HG02885 (cell line): Measurements from ENCODE around the gene COG7.
"Not testable (repeated sequence)": the region's sequence is repeated elsewhere in the genome, so short reads cannot be mapped to it uniquely, and the experiment has no call there.

Experiments used
- ATAC-seq: cut with Tn5 transposase; IDR thresholded peaks from one replicate; pipeline ENCODE4 v1.9.1; 2021; ENCODE audit warnings: mild to moderate bottlenecking; ENCODE audit not compliant: unreplicated experiment, poor library complexity

The COG7 gene

GRCh38 chr16:23452572-23453337 is at the start of gene COG7:
Gene COG7 (minus strand): TSS chr16:23453189. CDS start chr16:23452994, 195 bp downstream.
- peak; percentile 81 for ATAC-seq

DNA sequence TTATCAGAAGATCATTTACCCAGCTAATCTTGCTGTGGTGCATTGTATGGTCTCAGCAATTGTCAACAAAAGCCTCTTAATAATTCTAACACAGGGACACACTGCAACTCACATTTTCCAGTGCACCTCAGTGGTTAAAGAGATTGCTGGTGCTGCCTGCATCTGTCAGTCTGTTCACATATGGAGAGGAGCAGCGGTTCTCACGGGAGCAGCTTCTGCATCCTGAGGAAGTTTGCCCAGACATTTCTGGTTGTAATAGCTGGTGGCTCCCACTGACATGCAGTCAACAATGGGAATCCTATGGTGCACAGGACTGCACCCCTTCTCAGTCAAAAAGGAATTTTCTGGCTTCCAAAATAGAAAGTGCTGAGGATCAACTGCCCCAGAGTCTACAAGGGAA is 49.5 kb upstream of the COG7 start:
- no peak for ATAC-seq

- ATAC-seq, result no peak
These were observed 48.3 kb upstream of the COG7 start for GRCh38 chr16:23501291-23501690.

DNA sequence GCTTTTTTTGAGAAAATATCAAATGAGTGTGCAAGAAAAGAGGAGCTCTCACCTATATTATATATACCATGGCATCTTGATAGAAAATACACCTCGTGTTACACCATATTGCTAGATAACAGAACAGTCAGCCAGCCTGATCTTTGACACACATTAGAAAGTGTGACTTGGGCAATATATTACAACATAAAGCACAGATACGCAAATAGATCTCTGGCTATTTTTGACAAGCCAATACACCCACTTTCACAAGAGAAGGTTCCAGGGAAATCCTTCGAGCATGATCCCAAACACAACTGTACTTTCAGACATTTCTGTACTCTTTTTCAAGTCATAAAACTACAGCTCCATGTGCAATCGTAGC is 47.9 kb upstream of the COG7 start:
- no peak for ATAC-seq

DNA sequence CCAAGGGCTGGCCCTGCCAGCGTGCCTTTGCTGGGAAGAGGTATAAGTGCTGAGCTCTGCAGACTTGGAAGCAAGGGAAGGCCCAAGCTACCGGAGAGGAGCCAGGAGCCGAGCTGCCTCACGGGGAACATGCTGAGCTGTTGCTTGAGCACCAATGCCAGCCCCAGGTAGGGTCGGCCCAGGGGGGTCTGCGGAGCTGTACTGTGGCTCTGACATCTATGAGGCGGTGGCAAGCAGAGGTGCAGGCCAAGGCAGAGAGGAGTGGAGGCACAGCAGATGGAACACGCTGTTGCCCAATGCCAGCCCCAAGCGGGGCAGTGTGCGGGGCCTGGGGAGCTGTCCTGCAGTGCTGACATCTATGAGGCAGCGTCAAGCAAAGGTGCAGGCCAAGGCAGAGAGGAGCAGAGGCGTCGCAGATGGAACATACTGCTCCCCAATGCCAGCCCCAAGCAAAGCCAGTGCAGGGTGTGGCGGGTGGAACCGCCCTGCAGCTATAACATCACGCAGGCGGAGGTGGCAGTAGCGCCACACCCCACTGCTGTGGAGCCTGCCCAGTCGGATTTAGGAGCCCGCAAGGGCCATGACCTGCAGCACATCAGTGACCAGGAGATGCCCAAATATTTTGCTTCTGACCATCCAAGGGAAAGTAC is 47.3 kb upstream of the COG7 start:
- ATAC-seq, result no peak

DNA sequence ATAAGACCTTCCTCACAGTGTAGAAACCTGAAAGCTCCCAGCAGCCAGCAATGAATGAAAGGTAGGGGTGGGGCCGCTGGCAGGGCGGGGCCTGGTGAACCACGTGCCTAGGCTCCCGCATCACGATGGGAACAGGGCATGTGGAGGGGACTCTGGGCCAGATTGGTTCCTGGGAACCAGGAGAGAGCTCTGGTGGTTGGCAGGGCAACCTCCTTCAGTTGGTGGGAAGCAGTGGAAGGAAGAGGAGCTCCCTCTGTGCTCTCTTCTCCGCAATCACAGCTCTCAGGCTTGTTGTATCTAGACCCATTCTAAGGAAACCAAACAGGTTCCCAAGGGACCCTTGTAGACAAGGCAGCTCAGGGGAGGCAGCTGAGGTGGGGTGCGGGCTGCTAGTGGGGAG is 46.8 kb upstream of the COG7 start:
- no peak for ATAC-seq

- ATAC-seq, result no peak
These were observed 45.9 kb upstream of the COG7 start for GRCh38 chr16:23498863-23499262.

GRCh38 chr16:23497543-23497868 is 44.5 kb upstream of the COG7 start:
- ATAC-seq, result no peak

DNA sequence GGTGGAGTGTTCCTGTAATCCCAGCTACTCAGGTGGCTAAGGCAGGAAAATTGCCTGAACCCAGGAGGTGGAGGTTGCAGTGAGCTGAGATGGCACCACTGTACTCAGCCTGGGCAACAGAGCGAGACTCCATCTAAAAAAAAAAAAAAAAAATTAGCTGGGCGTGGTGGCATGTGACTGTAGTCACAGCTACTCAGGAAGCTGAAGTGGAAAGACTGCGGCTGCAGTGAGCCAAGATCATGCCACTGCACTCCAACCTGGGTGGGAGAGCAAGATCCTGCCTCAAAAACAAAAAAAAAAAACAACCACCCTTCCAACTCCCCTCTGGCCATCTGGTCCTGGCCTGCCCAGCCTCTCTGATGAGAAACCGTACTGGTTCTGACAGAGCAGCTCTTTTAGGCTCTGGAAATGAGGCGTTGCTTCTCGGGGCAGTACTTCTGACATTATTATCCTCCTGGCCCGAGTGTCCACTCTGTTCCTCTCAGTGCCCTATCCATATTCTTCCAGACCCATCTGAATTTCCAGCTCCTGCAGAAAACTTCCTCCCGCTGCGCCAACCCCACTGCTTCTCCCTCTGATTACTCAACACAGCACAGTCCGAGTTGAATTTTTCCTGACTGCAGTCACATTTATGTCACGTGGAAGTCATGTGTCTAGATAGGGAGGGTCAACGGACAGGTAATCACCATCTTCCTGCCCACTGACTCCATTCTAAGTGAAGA is 44.0 kb upstream of the COG7 start:
- ATAC-seq, result no peak

GRCh38 chr16:23495671-23496070 is 42.7 kb upstream of the COG7 start:
- no peak for ATAC-seq

GRCh38 chr16:23494188-23494587 is 41.2 kb upstream of the COG7 start:
- no peak for ATAC-seq

GRCh38 chr16:23491490-23492391 is 38.8 kb upstream of the COG7 start:
- ATAC-seq, result no peak

DNA sequence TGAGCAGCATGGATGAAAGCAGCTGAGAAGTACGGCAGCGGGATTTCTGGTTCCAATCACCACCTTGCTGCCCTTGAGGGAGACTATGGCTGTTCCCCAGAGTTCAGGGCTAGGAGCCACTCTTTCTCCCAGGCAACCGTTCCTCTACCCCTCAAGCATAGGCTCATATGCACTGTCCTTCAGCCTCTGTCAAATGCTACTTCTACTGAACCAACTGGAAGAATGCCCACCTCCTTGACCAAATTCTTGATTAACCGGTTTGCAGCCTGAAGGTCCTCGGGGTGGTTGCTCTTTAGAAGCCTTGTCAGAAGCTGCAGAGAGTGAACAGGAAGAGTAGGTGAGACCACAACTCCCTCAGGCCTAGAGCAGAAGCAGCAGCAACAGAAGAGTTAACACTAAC is 33.5 kb upstream of the COG7 start:
- no peak for ATAC-seq

- no peak for ATAC-seq
These were observed 32.9 kb upstream of the COG7 start for GRCh38 chr16:23485841-23486240.

- no peak for ATAC-seq
These were observed 32.2 kb upstream of the COG7 start for GRCh38 chr16:23485257-23485614.

DNA sequence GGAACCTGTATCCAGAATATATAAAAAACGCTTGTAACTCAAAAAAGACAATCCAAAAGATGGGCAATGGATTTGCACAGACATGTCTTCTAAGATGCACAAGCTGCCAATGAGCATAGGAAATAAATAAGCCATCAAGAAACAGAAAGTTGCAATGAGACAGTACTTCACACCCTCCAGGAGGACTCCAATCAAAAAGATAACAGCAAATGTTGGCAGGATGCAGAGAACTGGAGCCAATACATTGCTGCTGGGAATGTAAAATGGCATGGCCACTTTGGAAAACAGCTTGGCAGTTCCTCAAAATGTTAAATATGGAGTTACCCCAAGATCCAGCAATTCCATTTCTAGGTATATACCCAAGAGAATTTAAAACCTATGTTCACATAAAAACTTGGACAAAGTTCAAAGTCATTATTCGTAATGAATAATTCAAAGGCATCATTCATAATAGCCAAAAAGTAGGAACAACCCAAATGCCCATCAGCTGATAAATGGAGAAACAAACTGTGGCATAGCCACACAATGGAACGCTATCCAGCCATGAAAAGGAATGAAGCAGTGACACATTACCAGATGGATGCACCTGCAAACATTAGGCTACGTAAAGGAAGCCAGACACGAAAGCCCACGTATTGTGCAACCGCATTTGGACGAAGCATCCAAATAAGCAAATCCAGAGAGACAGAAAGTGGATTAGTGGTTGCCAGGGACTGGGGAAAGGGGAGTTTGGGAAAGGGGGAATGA is 31.7 kb upstream of the COG7 start:
- no peak for ATAC-seq

GRCh38 chr16:23483492-23483891 is 30.5 kb upstream of the COG7 start:
- ATAC-seq, result not testable (repeated sequence)

DNA sequence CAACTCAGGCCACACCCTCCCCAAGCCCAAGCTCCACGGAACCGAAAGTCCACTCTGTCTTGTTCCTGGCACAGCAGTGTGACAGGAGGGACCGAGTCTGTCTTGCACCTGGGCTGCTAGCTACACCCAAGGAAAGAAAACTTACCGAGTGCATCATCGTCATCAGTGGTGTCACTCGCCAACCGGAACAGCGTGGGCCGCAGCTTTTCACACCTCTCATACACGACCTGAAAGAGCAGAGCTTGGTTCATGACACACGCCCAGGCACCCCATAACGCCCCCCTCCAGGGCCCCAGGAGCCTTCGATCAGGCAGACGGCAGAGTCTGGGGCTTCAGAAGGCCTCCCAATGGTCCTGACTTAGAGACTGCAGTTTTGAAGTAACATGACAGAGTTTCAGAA is 29.8 kb upstream of the COG7 start:
- no peak for ATAC-seq

- ATAC-seq, result no peak
These were observed 27.3 kb upstream of the COG7 start for GRCh38 chr16:23480257-23480656.

GRCh38 chr16:23479138-23479537 is 26.1 kb upstream of the COG7 start:
- no peak for ATAC-seq
